Activated CD8-positive, alpha-beta T cell treated with anti-CD3 and anti-CD28 coated beads for 36 hours (primary cell): ENCODE data around the gene MRPL17. TPM values are rescaled to one million over a fixed set of nuclear protein-coding genes. Genes with fewer than 3 reads are reported as not detected.

ENCODE experiments used
- ATAC-seq: fragments of 200-7000 bp; cut with Tn5 transposase; one replicate; pipeline ENCODE4 v1.10.0; 2021; ENCODE audit warnings: mild to moderate bottlenecking, moderate library complexity
- CTCF ChIA-PET: fragments of 350-600 bp; sonication (Branson Sonifier 250); formaldehyde crosslinking; loops from one replicate; lab custom pipeline; 2021; ENCODE audit warnings: antibody characterized with exemption; lab: Charles Lee
- POLR2A ChIA-PET: fragments of 350-600 bp; sonication (Branson Sonifier 250); formaldehyde crosslinking; loops from one replicate; lab custom pipeline; 2021; ENCODE audit warnings: antibody characterized with exemption; lab: Charles Lee
- DNase-seq: peaks from one replicate; pipeline ENCODE4 v3.0.0-alpha.2; 2020
- H3K27ac Mint-ChIP-seq: one replicate; pipeline ENCODE4 v1.8.0; 2021; ENCODE audit warnings: mild to moderate bottlenecking, mixed read lengths
- H3K27me3 Mint-ChIP-seq: one replicate; pipeline ENCODE4 v1.8.0; 2021; ENCODE audit warnings: mixed read lengths
- H3K36me3 Mint-ChIP-seq: one replicate; pipeline ENCODE4 v1.8.0; 2021; ENCODE audit warnings: low read depth, mixed read lengths
- H3K4me1 Mint-ChIP-seq: one replicate; pipeline ENCODE4 v1.8.0; 2021; ENCODE audit warnings: low read depth, mixed read lengths
- H3K4me3 Mint-ChIP-seq: one replicate; pipeline ENCODE4 v1.8.0; 2021; ENCODE audit warnings: mild to moderate bottlenecking, moderate library complexity, mixed read lengths
- H3K9me3 Mint-ChIP-seq: one replicate; pipeline ENCODE4 v1.8.0; 2021; ENCODE audit warnings: mixed read lengths
- CTCF ChIP-seq: fragments of 200-600 bp; IDR thresholded peaks from one replicate; pipeline ENCODE4 v1.8.0; 2022; ENCODE audit warnings: antibody characterized with exemption, mild to moderate bottlenecking
- intact Hi-C: fragments of 100-400 bp; cut with micrococcal nuclease; formaldehyde crosslinking; loops from one replicate; pipeline ENCODE4 v1.10.0; 2022
- total RNA-seq, 2 experiments: library from RNA; stranded (reverse); gene quantifications; one replicate each; pipeline ENCODE4 v1.2.3, GENCODE V29; 2021

Gene MRPL17
- total RNA-seq, 2 experiments from 2014 or later: 140 to 144 TPM

- DNase-seq: peak; percentile 59
- TF ChIP-seq CTCF: peak; percentile 75
- no peak overlapping the region for H3K4me3 Mint-ChIP-seq
- no peaks in the 10 kb centered on the region for H3K27me3 Mint-ChIP-seq
- peaks cover 2% of the 10 kb centered on the region for H3K36me3 Mint-ChIP-seq
- intact Hi-C loops: no loop called here
- peak overlapping the region; percentile 73 for H3K27ac Mint-ChIP-seq
- peak; percentile 78 for ATAC-seq
- ChIA-PET CTCF (interaction anchor here (0.7 to 3.2 kb wide), 25 partner anchors 8 to 289 kb away, joined by 3 to 23 read pairs (median 5); partner anchors contain the start of genes ILK, MRPL17, TAF10 and TPP1), POLR2A (interaction anchor here (0.9 to 1.9 kb wide), 9 partner anchors 9 to 72 kb away, joined by 3 to 7 read pairs (median 4); partner anchors contain the start of genes TAF10 and TPP1)
- H3K9me3 Mint-ChIP-seq: no peaks in the 10 kb centered on the region
- peaks cover 57% of the 10 kb centered on the region for H3K4me1 Mint-ChIP-seq
These were observed 15.3 kb downstream of the MRPL17 start for GRCh38 chr11:6667733-6668374.

- Mint-ChIP-seq H3K4me3 (no peak overlapping the region), H3K27ac (peak overlapping the region; percentile 44)
These were observed 16.6 kb downstream of the MRPL17 start for GRCh38 chr11:6666302-6667183.

GRCh38 chr11:6664551-6664950, 18.6 kb downstream of the MRPL17 start:
- ATAC-seq (no peak), DNase-seq (no peak)
- Mint-ChIP-seq H3K4me1 (peaks cover 28% of the 10 kb centered on the region), H3K9me3 (no peaks in the 10 kb centered on the region), H3K36me3 (no peaks in the 10 kb centered on the region), H3K4me3 (no peak overlapping the region), H3K27ac (no peak overlapping the region), H3K27me3 (no peaks in the 10 kb centered on the region)
- ChIA-PET CTCF (no interaction called here), POLR2A (no interaction called here)
- intact Hi-C loops: no loop called here
- no peak for TF ChIP-seq CTCF

More at GRCh38 chr11:6666302-6667183, 16.6 kb downstream of the MRPL17 start:
- TF ChIP-seq CTCF: peak; percentile 40
- Mint-ChIP-seq H3K36me3 (no peaks in the 10 kb centered on the region), H3K4me1 (peaks cover 44% of the 10 kb centered on the region), H3K9me3 (no peaks in the 10 kb centered on the region), H3K27me3 (no peaks in the 10 kb centered on the region)
- ChIA-PET POLR2A (interaction anchor here (0.9 to 1.7 kb wide), 3 partner anchors 15 to 70 kb away, joined by 3 to 6 read pairs (median 4); partner anchors contain the start of gene TAF10), CTCF (interaction anchor here (1.0 to 3.2 kb wide), 12 partner anchors 9 to 287 kb away, joined by 3 to 23 read pairs (median 6); partner anchors contain the start of genes ILK, TAF10 and TPP1)
- intact Hi-C loops: no loop called here
- ATAC-seq (peak; percentile 51), DNase-seq (peak; percentile 34)

GRCh38 chr11:6663794-6664469, 19.2 kb downstream of the MRPL17 start:
- ChIA-PET POLR2A (no interaction called here), CTCF (no interaction called here)
- ATAC-seq (no peak), DNase-seq (no peak)
- intact Hi-C loops: no loop called here
- no peaks in the 10 kb centered on the region for H3K36me3 Mint-ChIP-seq
- no peaks in the 10 kb centered on the region for H3K27me3 Mint-ChIP-seq
- TF ChIP-seq CTCF: no peak
- H3K27ac Mint-ChIP-seq: no peak overlapping the region
- no peak overlapping the region for H3K4me3 Mint-ChIP-seq
- no peaks in the 10 kb centered on the region for H3K9me3 Mint-ChIP-seq
- peaks cover 28% of the 10 kb centered on the region for H3K4me1 Mint-ChIP-seq
